GM18868 (cell line): ENCODE results near the gene NXT1.
"Not testable (repeated sequence)": the region's sequence is repeated elsewhere in the genome, so short reads cannot be mapped to it uniquely, and the experiment has no call there.

Experiments
- ATAC-seq: cut with Tn5 transposase; IDR thresholded peaks from one replicate; pipeline ENCODE4 v1.9.1; 2021; ENCODE audit warnings: mild to moderate bottlenecking, moderate library complexity; ENCODE audit not compliant: unreplicated experiment

NXT1 gene

GRCh38 chr20:23350196-23350903 lies at the start of gene NXT1:
TSS of gene NXT1 (plus strand) at chr20:23350791. CDS start at chr20:23354042, 3,251 bp downstream.
- ATAC-seq = peak; percentile 81

GRCh38 chr20:23301436-23302050 lies 49.0 kb upstream of the NXT1 start:
- ATAC-seq = no peak

GRCh38 chr20:23302386-23302785 lies 48.2 kb upstream of the NXT1 start:
- no peak for ATAC-seq

GRCh38 chr20:23302801-23303200 lies 47.8 kb upstream of the NXT1 start:
- ATAC-seq = no peak

GRCh38 chr20:23303325-23304102 lies 47.1 kb upstream of the NXT1 start:
- ATAC-seq = no peak

- ATAC-seq = no peak
These were observed 46.0 kb upstream of the NXT1 start for GRCh38 chr20:23304616-23305015.

GRCh38 chr20:23305098-23305497 lies 45.5 kb upstream of the NXT1 start:
- ATAC-seq = no peak

GRCh38 chr20:23307393-23307792 lies 43.2 kb upstream of the NXT1 start:
- ATAC-seq = not testable (repeated sequence)

GRCh38 chr20:23308024-23308423 lies 42.6 kb upstream of the NXT1 start:
- ATAC-seq = no peak

GRCh38 chr20:23308908-23309307 lies 41.7 kb upstream of the NXT1 start:
- no peak for ATAC-seq

- no peak for ATAC-seq
These were observed 40.8 kb upstream of the NXT1 start for GRCh38 chr20:23309781-23310180.

- ATAC-seq = no peak
These were observed 38.6 kb upstream of the NXT1 start for GRCh38 chr20:23311947-23312506.

GRCh38 chr20:23313271-23313670 lies 37.3 kb upstream of the NXT1 start:
- no peak for ATAC-seq

- no peak for ATAC-seq
These were observed 35.9 kb upstream of the NXT1 start for GRCh38 chr20:23314699-23315098.

GRCh38 chr20:23315099-23315498 lies 35.5 kb upstream of the NXT1 start:
- ATAC-seq = no peak

GRCh38 chr20:23316626-23317025 lies 34.0 kb upstream of the NXT1 start:
- ATAC-seq = no peak

GRCh38 chr20:23317081-23317480 lies 33.5 kb upstream of the NXT1 start:
- ATAC-seq = no peak

GRCh38 chr20:23318347-23318746 lies 32.2 kb upstream of the NXT1 start:
- no peak for ATAC-seq

- no peak for ATAC-seq
These were observed 30.3 kb upstream of the NXT1 start for GRCh38 chr20:23320317-23320716.

- ATAC-seq = no peak
These were observed 25.5 kb upstream of the NXT1 start for GRCh38 chr20:23325107-23325506.

GRCh38 chr20:23326774-23327173 lies 23.8 kb upstream of the NXT1 start:
- no peak for ATAC-seq
